GM18520 (cell line): ENCODE measurements around the gene LY6G6D.

Source experiments
- ATAC-seq: cut with Tn5 transposase; IDR thresholded peaks from one replicate; pipeline ENCODE4 v1.9.1; 2021; ENCODE audit not compliant: unreplicated experiment

Gene LY6G6D

GRCh38 chr6:31734247-31734820 lies 19.2 kb downstream of the LY6G6D start:
- ATAC-seq: no peak

- ATAC-seq: peak; percentile 25
These were observed 19.8 kb downstream of the LY6G6D start for GRCh38 chr6:31734821-31735406.

- no peak for ATAC-seq
These were observed 21.0 kb downstream of the LY6G6D start, which contains the start of gene CLIC1 for GRCh38 chr6:31736021-31736767. TSS of gene CLIC1 (minus strand) at chr6:31736530. CDS start at chr6:31736300, 230 bp downstream.

GRCh38 chr6:31736768-31737314 lies 21.7 kb downstream of the LY6G6D start:
- no peak for ATAC-seq

- ATAC-seq: no peak
These were observed 22.3 kb downstream of the LY6G6D start for GRCh38 chr6:31737315-31737990.

GRCh38 chr6:31737991-31738979 lies 23.1 kb downstream of the LY6G6D start:
- no peak for ATAC-seq

GRCh38 chr6:31739639-31740396 lies 24.7 kb downstream of the LY6G6D start, which contains the start of gene MSH5:
TSS of gene MSH5 (plus strand) at chr6:31740005. CDS start at chr6:31740467, 462 bp downstream.
- peak; percentile 78 for ATAC-seq

- no peak for ATAC-seq
These were observed 25.5 kb downstream of the LY6G6D start for GRCh38 chr6:31740397-31741223.

- ATAC-seq: no peak
These were observed 26.7 kb downstream of the LY6G6D start for GRCh38 chr6:31741815-31742214.

GRCh38 chr6:31742894-31743293 lies 27.7 kb downstream of the LY6G6D start:
- no peak for ATAC-seq

GRCh38 chr6:31744422-31744821 lies 29.3 kb downstream of the LY6G6D start:
- ATAC-seq: no peak

GRCh38 chr6:31749301-31750036 lies 34.3 kb downstream of the LY6G6D start:
- no peak for ATAC-seq

- ATAC-seq: no peak
These were observed 35.4 kb downstream of the LY6G6D start for GRCh38 chr6:31750411-31751022.

GRCh38 chr6:31752739-31753319 lies 37.7 kb downstream of the LY6G6D start:
- ATAC-seq: no peak

GRCh38 chr6:31758281-31758680 lies 43.1 kb downstream of the LY6G6D start:
- ATAC-seq: no peak

GRCh38 chr6:31760790-31761189 lies 45.6 kb downstream of the LY6G6D start:
- no peak for ATAC-seq

GRCh38 chr6:31761343-31761742 lies 46.2 kb downstream of the LY6G6D start:
- no peak for ATAC-seq
